ENCODE results near the gene PHF21A. TPM values are rescaled to one million over a fixed set of nuclear protein-coding genes. Genes with fewer than 3 reads are reported as not detected.

PHF21A gene
- total and polyA plus RNA-seq, 2 of the 13 experiments (the other 11 are each of a cell fraction or from before 2014, with no cell fraction given), result 4.1 to 34.6 TPM

GRCh38 chr11:46159680-46160079, 38.4 kb upstream of the PHF21A start:
- TF ChIP-seq SMAD1 (CRISPR knock-in tag; IDR thresholded peaks at IDR 0.05; ENCODE audit: borderline replicate concordance, low read depth) (no peak), ZNF710 (CRISPR knock-in tag; IDR thresholded peaks at IDR 0.05; ENCODE audit: borderline replicate concordance) (no peak), ZNF766 (CRISPR knock-in tag; IDR thresholded peaks at IDR 0.05; ENCODE audit: borderline replicate concordance) (no peak), THAP8 (CRISPR knock-in tag; IDR thresholded peaks at IDR 0.05; ENCODE audit: borderline replicate concordance) (no peak), CHD4 (IDR thresholded peaks at IDR 0.05; ENCODE audit: borderline replicate concordance, low read length) (no peak), ZNF691 (CRISPR knock-in tag; IDR thresholded peaks at IDR 0.05; ENCODE audit: borderline replicate concordance, low read depth) (no peak), ZNF501 (CRISPR knock-in tag; IDR thresholded peaks at IDR 0.05) (no peak), NFRKB (IDR thresholded peaks at IDR 0.05) (no peak), LBX2 (CRISPR knock-in tag; IDR thresholded peaks at IDR 0.05; ENCODE audit: borderline replicate concordance) (no peak)
- WGBS (ENCODE audit: low lambda C conversion rate), result 0% methylated on average over 2 of the region's 2 CpGs
- Histone ChIP-seq H2AFZ (ENCODE audit: low read length) (no peak overlapping the region), H3K27me3 (ENCODE audit: control insufficient read depth in 1 of 2, insufficient read depth in 2 of 2, low read length in 2 of 2) (peaks cover 4 to 25% of the 10 kb centered on the region in 2 experiments; a peak in 4 of 5 replicates), H3K4me1 (ENCODE audit: insufficient read depth, low read length) (no peaks in the 10 kb centered on the region), H3K4me2 (ENCODE audit: low read depth, low read length) (no peak overlapping the region), H3K4me3 (replicated peaks in 1 of 3; ENCODE audit: insufficient read depth in 1 of 3, low read depth in 2 of 3, low read length in 3 of 3) (no peak overlapping the region), H3K36me3 (replicated peaks in 1 of 2; ENCODE audit: control insufficient read depth in 1 of 2, insufficient read depth in 2 of 2, low read length in 2 of 2) (no peaks in the 10 kb centered on the region), H3K79me2 (ENCODE audit: insufficient read depth, low read length) (no peaks in the 10 kb centered on the region), H3K9me3 (ENCODE audit: low read length) (no peaks in the 10 kb centered on the region), H3K9ac (ENCODE audit: insufficient read depth, low read depth, low read length) (no peak overlapping the region), H4K20me1 (ENCODE audit: insufficient read depth, low read length) (no peaks in the 10 kb centered on the region), H3K27ac (ENCODE audit: extremely low read length, insufficient read depth, low read length) (no peak overlapping the region)
- no TSS peak for BruUV-seq (replicated peaks)
- in situ Hi-C loops (cut with HindIII; ENCODE audit: extremely low pct_ligation_motif_present, low pct_unique_long_range_greater_than_20kb) (no loop called here), intact Hi-C loops (cut with micrococcal nuclease; ENCODE audit: unreplicated experiment) (no loop called here)
- no peak for DNase-seq (ENCODE audit: low spot score)
- no peak for ATAC-seq
- POLR2A ChIA-PET, result no interaction called here
- CTCF ChIA-PET (ENCODE audit: low intra/inter-chr PET ratio, low total read pairs), result no interaction called here
- FAIRE-seq, result no peak
